ENCODE results near the gene LRRC36. TPM values are rescaled to one million over a fixed set of nuclear protein-coding genes. Genes with fewer than 3 reads are reported as not detected.

Gene LRRC36
- polyA plus RNA-seq, 3 donors: 0.65 to 3.2 (median 1.8) TPM

DNA sequence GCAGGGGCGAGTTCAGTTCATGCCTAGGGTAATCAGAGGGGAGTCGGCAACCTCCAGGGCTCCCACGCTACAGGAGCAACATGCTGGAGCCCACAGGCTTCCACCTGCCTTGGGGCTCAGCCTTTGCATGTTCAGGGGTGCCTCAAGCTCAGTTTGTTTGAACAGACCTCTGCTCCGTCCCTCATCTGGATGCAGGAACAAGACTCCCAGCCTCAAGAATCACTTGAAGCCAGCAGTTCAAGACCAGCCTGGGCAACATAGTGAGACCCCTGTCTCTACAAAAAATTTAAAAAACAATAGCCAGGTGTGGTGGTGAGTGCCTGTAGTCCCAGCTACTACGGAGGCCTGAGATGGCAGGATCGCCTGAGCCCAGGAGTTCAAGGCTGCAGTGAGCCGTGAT, 99.4 kb downstream of the LRRC36 start:
- TF ChIP-seq, protein P1, sequence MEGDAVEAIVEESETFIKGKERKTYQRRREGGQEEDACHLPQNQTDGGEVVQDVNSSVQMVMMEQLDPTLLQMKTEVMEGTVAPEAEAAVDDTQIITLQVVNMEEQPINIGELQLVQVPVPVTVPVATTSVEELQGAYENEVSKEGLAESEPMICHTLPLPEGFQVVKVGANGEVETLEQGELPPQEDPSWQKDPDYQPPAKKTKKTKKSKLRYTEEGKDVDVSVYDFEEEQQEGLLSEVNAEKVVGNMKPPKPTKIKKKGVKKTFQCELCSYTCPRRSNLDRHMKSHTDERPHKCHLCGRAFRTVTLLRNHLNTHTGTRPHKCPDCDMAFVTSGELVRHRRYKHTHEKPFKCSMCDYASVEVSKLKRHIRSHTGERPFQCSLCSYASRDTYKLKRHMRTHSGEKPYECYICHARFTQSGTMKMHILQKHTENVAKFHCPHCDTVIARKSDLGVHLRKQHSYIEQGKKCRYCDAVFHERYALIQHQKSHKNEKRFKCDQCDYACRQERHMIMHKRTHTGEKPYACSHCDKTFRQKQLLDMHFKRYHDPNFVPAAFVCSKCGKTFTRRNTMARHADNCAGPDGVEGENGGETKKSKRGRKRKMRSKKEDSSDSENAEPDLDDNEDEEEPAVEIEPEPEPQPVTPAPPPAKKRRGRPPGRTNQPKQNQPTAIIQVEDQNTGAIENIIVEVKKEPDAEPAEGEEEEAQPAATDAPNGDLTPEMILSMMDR (IDR thresholded peaks at IDR 0.05): no peak
- H3K4me1 ChIP-seq (ENCODE audit: control insufficient read depth in 1 of 2, insufficient read depth in 2 of 2, low read length in 2 of 2): peaks cover 7 to 8% of the 10 kb centered on the region in 2 donors
- H3K79me2 ChIP-seq (ENCODE audit: insufficient read depth, low read length): no peaks in the 10 kb centered on the region
- no peak overlapping the region for H3K4me2 ChIP-seq (replicated peaks; ENCODE audit: extremely low read depth, low read length, poor library complexity, severe bottlenecking)
- DNase-seq: no peak
- no peak overlapping the region for H3K9ac ChIP-seq (ENCODE audit: insufficient read depth, low read length, poor library complexity, severe bottlenecking)
- no peak overlapping the region for H3K27ac Mint-ChIP-seq
- no peak overlapping the region for H3K4me3 ChIP-seq (replicated peaks in 1 of 3; ENCODE audit: low read depth in 2 of 3, low read length in 3 of 3)
- no peaks in the 10 kb centered on the region for H3K36me3 ChIP-seq (replicated peaks in 1 of 2; ENCODE audit: control insufficient read depth in 1 of 2, insufficient read depth in 2 of 2, low read length in 2 of 2)
- no peak overlapping the region for H2AFZ ChIP-seq (ENCODE audit: insufficient read depth, low read depth, low read length, poor library complexity, severe bottlenecking)
- H3K4me3 Mint-ChIP-seq: no peak overlapping the region
- H4K20me1 ChIP-seq (ENCODE audit: insufficient read depth, low read length): peaks cover 25% of the 10 kb centered on the region
- peaks cover 0 to 9% of the 10 kb centered on the region in 2 donors for H3K9me3 ChIP-seq (replicated peaks in 1 of 2; ENCODE audit: control insufficient read depth in 1 of 2, insufficient read depth in 1 of 2, low read length in 2 of 2)
- WGBS (ENCODE audit: insufficient coverage): 88% methylated on average over 4 of the region's 7 CpGs
- H3K4me1 Mint-ChIP-seq: peaks cover 5% of the 10 kb centered on the region
- H3K27ac ChIP-seq (ENCODE audit: low read depth in 1 of 2, low read length in 2 of 2): no peak overlapping the region
- H3K27me3 Mint-ChIP-seq (ENCODE audit: low read depth in 3 of 3): peaks cover 39 to 61% (median 43%) of the 10 kb centered on the region in 3 donors
- H3K36me3 Mint-ChIP-seq: peaks cover 4 to 5% of the 10 kb centered on the region in 2 donors
- intact Hi-C loops (cut with micrococcal nuclease): loop anchor here in 1 of 2 donors (5.0 kb wide), 1 partner anchor 41 kb away; no protein-coding TSS in a partner anchor
- H3K27me3 ChIP-seq (ENCODE audit: control insufficient read depth in 2 of 2, insufficient read depth in 2 of 2, low read length in 2 of 2): peaks cover 19 to 44% of the 10 kb centered on the region in 2 donors
- peaks cover 0 to 14% (median 1%) of the 10 kb centered on the region in 7 donors for H3K9me3 Mint-ChIP-seq

DNA sequence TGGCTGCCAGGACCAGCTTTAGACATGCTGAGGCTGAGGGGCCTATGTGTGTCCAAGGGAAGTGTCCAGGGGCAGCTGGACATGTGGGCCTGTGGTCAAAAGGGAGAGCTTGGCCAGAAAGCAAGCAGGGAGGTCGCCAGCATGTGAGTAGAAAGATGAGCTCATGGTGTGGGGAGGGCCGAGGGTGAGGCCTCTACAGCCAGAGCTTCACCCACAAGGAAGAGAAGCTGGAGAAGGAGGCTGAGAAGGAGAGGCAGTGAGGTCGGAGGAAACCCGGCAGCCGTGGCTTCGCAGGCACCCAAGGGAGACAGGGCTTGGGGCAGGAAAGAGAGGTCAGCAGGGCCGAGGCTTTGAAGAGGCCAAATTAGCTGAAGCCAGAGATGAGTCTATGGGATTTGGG, 100.3 kb downstream of the LRRC36 start:
- WGBS (ENCODE audit: insufficient coverage): 82% methylated on average over 7 of the region's 7 CpGs
- Histone ChIP-seq H3K4me3 (replicated peaks in 1 of 3; ENCODE audit: low read depth in 2 of 3, low read length in 3 of 3) (no peak overlapping the region), H3K9ac (ENCODE audit: insufficient read depth, low read length, poor library complexity, severe bottlenecking) (no peak overlapping the region), H3K9me3 (replicated peaks in 1 of 2; ENCODE audit: control insufficient read depth in 1 of 2, insufficient read depth in 1 of 2, low read length in 2 of 2) (peaks cover 0 to 9% of the 10 kb centered on the region in 2 donors), H3K27me3 (ENCODE audit: control insufficient read depth in 2 of 2, insufficient read depth in 2 of 2, low read length in 2 of 2) (peaks cover 19 to 50% of the 10 kb centered on the region in 2 donors), H4K20me1 (ENCODE audit: insufficient read depth, low read length) (peaks cover 32% of the 10 kb centered on the region), H3K4me2 (replicated peaks; ENCODE audit: extremely low read depth, low read length, poor library complexity, severe bottlenecking) (no peak overlapping the region), H3K79me2 (ENCODE audit: insufficient read depth, low read length) (no peaks in the 10 kb centered on the region), H3K4me1 (ENCODE audit: control insufficient read depth in 1 of 2, insufficient read depth in 2 of 2, low read length in 2 of 2) (peaks cover 13 to 16% of the 10 kb centered on the region in 2 donors), H3K27ac (ENCODE audit: low read depth in 1 of 2, low read length in 2 of 2) (no peak overlapping the region), H2AFZ (ENCODE audit: insufficient read depth, low read depth, low read length, poor library complexity, severe bottlenecking) (no peak overlapping the region), H3K36me3 (replicated peaks in 1 of 2; ENCODE audit: control insufficient read depth in 1 of 2, insufficient read depth in 2 of 2, low read length in 2 of 2) (no peaks in the 10 kb centered on the region)
- no peak overlapping the region for H3K4me3 Mint-ChIP-seq
- H3K27ac Mint-ChIP-seq: peak overlapping the region in 1 of 7 donors; percentile 39
- DNase-seq: no peak
- H3K4me1 Mint-ChIP-seq: peaks cover 11% of the 10 kb centered on the region
- intact Hi-C loops (cut with micrococcal nuclease): loop anchor here in 1 of 2 donors (5.0 kb wide), 1 partner anchor 40 kb away; no protein-coding TSS in a partner anchor
- peaks cover 0 to 18% (median 3%) of the 10 kb centered on the region in 7 donors for H3K9me3 Mint-ChIP-seq
- H3K27me3 Mint-ChIP-seq (ENCODE audit: low read depth in 3 of 3): peaks cover 45 to 68% (median 48%) of the 10 kb centered on the region in 3 donors
- H3K36me3 Mint-ChIP-seq: peaks cover 4 to 5% of the 10 kb centered on the region in 2 donors
- TF ChIP-seq, protein P1 (IDR thresholded peaks at IDR 0.05): no peak
